HepG2 (cell line): ENCODE data around the gene NKD1. TPM values are rescaled to one million over a fixed set of nuclear protein-coding genes. Genes with fewer than 3 reads are reported as not detected.

Experiments used
- ARID2 ChIP-seq: sonication (generic); formaldehyde crosslinking; IDR thresholded peaks from 2 replicates; pipeline ENCODE4 v1.8.1; 2022; ENCODE audit warnings: mild to moderate bottlenecking, missing genetic modification reagents, borderline replicate concordance
- BRD4 ChIP-seq: sonication (generic); formaldehyde crosslinking; IDR thresholded peaks from 2 replicates; pipeline ENCODE4 v1.4.0; 2020; ENCODE audit warnings: missing genetic modification reagents
- DR1 ChIP-seq: sonication (generic); formaldehyde crosslinking; IDR thresholded peaks from 2 replicates; pipeline ENCODE4 v1.8.0; 2021; ENCODE audit warnings: mild to moderate bottlenecking, missing genetic modification reagents, inconsistent platforms
- EEA1 ChIP-seq: sonication (generic); formaldehyde crosslinking; IDR thresholded peaks from 2 replicates; pipeline ENCODE4 v1.5.1; 2020; ENCODE audit warnings: mild to moderate bottlenecking, missing genetic modification reagents, borderline replicate concordance
- EHMT2 ChIP-seq: fragments of 200-600 bp; sonication (generic); IDR thresholded peaks from 2 replicates; pipeline ENCODE4 v1.7.0; 2017; ENCODE audit warnings: antibody characterized with exemption, low read depth, low read length, borderline replicate concordance
- FOXK1 ChIP-seq: sonication (generic); formaldehyde crosslinking; IDR thresholded peaks from 2 replicates; pipeline ENCODE4 v1.4.0; 2020; ENCODE audit warnings: low read depth, missing genetic modification reagents, borderline replicate concordance
- GTF3A ChIP-seq: sonication (generic); formaldehyde crosslinking; conservative IDR thresholded peaks from 2 replicates; pipeline ENCODE4 v1.4.0; 2020; ENCODE audit warnings: mild to moderate bottlenecking, missing genetic modification reagents
- GZF1 ChIP-seq: sonication (generic); formaldehyde crosslinking; IDR thresholded peaks from 2 replicates; pipeline ENCODE4 v1.5.1; 2020; ENCODE audit warnings: mild to moderate bottlenecking, missing genetic modification reagents
- IRF2 ChIP-seq: IDR thresholded peaks from 2 replicates; pipeline ENCODE4 v1.6.1; 2018; ENCODE audit warnings: missing genetic modification reagents, missing compliant biosample characterization
- KDM5A ChIP-seq: fragments of 200-600 bp; sonication (generic); IDR thresholded peaks from 2 replicates; pipeline ENCODE4 v1.7.0; 2018; ENCODE audit warnings: antibody characterized with exemption, mild to moderate bottlenecking, low read length, borderline replicate concordance
- ONECUT2 ChIP-seq: sonication (generic); formaldehyde crosslinking; IDR thresholded peaks from 2 replicates; pipeline ENCODE4 v1.4.0; 2020; ENCODE audit warnings: missing genetic modification reagents
- RBM22 ChIP-seq: fragments of 200-400 bp; formaldehyde crosslinking; optimal IDR thresholded peaks from 2 replicates; pipeline ENCODE3; 2017; ENCODE audit warnings: mild to moderate bottlenecking, low read length, moderate library complexity
- RBM39 ChIP-seq: fragments of 200-400 bp; formaldehyde crosslinking; IDR thresholded peaks from one replicate; pipeline ENCODE4 v1.6.1; 2018; ENCODE audit warnings: antibody characterized with exemption, mild to moderate bottlenecking, low read depth, low read length; ENCODE audit not compliant: poor library complexity, severe bottlenecking
- RFX1 ChIP-seq: fragments of 450-650 bp; IDR thresholded peaks from 2 replicates; pipeline ENCODE4 v1.6.1; 2017
- SRY ChIP-seq: sonication (generic); formaldehyde crosslinking; IDR thresholded peaks from 2 replicates; pipeline ENCODE4 v1.8.0; 2022; ENCODE audit warnings: mild to moderate bottlenecking, missing genetic modification reagents
- TBP ChIP-seq: sonication (generic); formaldehyde crosslinking; IDR thresholded peaks from 2 replicates; pipeline ENCODE4 v1.5.0; 2020; ENCODE audit warnings: missing genetic modification reagents
- YEATS2 ChIP-seq: sonication (generic); formaldehyde crosslinking; IDR thresholded peaks from 2 replicates; pipeline ENCODE4 v1.4.0; 2020; ENCODE audit warnings: missing genetic modification reagents, borderline replicate concordance
- ZBTB20 ChIP-seq: sonication (generic); formaldehyde crosslinking; IDR thresholded peaks from 2 replicates; pipeline ENCODE4 v1.8.1; 2023; ENCODE audit warnings: missing genetic modification reagents, low read depth, mild to moderate bottlenecking, borderline replicate concordance
- ZBTB38 ChIP-seq: sonication (generic); formaldehyde crosslinking; IDR thresholded peaks from 2 replicates; pipeline ENCODE4 v1.5.1; 2020; ENCODE audit warnings: mild to moderate bottlenecking, missing genetic modification reagents
- ZFP62 ChIP-seq: sonication (generic); formaldehyde crosslinking; IDR thresholded peaks from 2 replicates; pipeline ENCODE4 v1.4.0; 2020; ENCODE audit warnings: missing genetic modification reagents
- ZFP82 ChIP-seq: sonication (generic); formaldehyde crosslinking; IDR thresholded peaks from 2 replicates; pipeline ENCODE4 v1.5.1; 2020; ENCODE audit warnings: mild to moderate bottlenecking, missing genetic modification reagents, borderline replicate concordance
- ZNF3 ChIP-seq: IDR thresholded peaks from 2 replicates; pipeline ENCODE4 v1.7.0; 2017; ENCODE audit warnings: inconsistent platforms
- ZNF501 ChIP-seq: sonication (generic); formaldehyde crosslinking; IDR thresholded peaks from 2 replicates; pipeline ENCODE4 v1.5.1; 2020; ENCODE audit warnings: mild to moderate bottlenecking, moderate library complexity, missing genetic modification reagents
- ZNF607 ChIP-seq: sonication (generic); formaldehyde crosslinking; IDR thresholded peaks from 2 replicates; pipeline ENCODE4 v1.5.1; 2020; ENCODE audit warnings: missing genetic modification reagents, mild to moderate bottlenecking, borderline replicate concordance
- ZNF749 ChIP-seq: sonication (generic); formaldehyde crosslinking; IDR thresholded peaks from 2 replicates; pipeline ENCODE4 v1.8.0; 2022; ENCODE audit warnings: mild to moderate bottlenecking, missing genetic modification reagents, moderate library complexity, borderline replicate concordance
- ZNF777 ChIP-seq: sonication (generic); formaldehyde crosslinking; IDR thresholded peaks from 2 replicates; pipeline ENCODE4 v1.4.0; 2020; ENCODE audit warnings: missing genetic modification reagents
- polyA plus RNA-seq, 8 experiments: library from polyadenylated mRNA; depleted of rRNA in 3 of 8; stranded (reverse) in 7 of 8; unstranded in 1 of 8; fragments of >200 nt; fragmentation: Illumina TruSeq in 4 of 8; extraction: Trizol in 4 of 8; gene quantifications; 2 replicates each; pipeline versions ENCODE4 v1.2.1 to v1.2.3, GENCODE V29; 2011 to 2016; ENCODE audit warnings: low read depth in 4 of 8, missing spikeins in 1 of 8, mixed read lengths in 1 of 8; ENCODE audit not compliant: insufficient read depth in 1 of 8
- total RNA-seq, 5 experiments: library from RNA; depleted of rRNA; stranded (reverse); fragments of >200 nt; fragmentation: Illumina TruSeq; extraction: Trizol; gene quantifications; 2 replicates each; pipeline ENCODE4 v1.2.3, GENCODE V29; 2016; ENCODE audit warnings: low read depth in 1 of 5
- TF ChIP-seq, protein P1 (sequence below): sonication (generic); formaldehyde crosslinking; IDR thresholded peaks from 2 replicates; pipeline ENCODE4 v1.4.0; 2020; ENCODE audit warnings: missing genetic modification reagents, mild to moderate bottlenecking, borderline replicate concordance
- TF ChIP-seq, protein P2 (sequence below): IDR thresholded peaks from 2 replicates; pipeline ENCODE4 v1.6.1; 2016; ENCODE audit warnings: low read depth

The NKD1 gene
- total and polyA plus RNA-seq, 2 of the 13 experiments (the other 11 are each of a cell fraction or from before 2014, with no cell fraction given): 70.4 to 121 TPM

DNA sequence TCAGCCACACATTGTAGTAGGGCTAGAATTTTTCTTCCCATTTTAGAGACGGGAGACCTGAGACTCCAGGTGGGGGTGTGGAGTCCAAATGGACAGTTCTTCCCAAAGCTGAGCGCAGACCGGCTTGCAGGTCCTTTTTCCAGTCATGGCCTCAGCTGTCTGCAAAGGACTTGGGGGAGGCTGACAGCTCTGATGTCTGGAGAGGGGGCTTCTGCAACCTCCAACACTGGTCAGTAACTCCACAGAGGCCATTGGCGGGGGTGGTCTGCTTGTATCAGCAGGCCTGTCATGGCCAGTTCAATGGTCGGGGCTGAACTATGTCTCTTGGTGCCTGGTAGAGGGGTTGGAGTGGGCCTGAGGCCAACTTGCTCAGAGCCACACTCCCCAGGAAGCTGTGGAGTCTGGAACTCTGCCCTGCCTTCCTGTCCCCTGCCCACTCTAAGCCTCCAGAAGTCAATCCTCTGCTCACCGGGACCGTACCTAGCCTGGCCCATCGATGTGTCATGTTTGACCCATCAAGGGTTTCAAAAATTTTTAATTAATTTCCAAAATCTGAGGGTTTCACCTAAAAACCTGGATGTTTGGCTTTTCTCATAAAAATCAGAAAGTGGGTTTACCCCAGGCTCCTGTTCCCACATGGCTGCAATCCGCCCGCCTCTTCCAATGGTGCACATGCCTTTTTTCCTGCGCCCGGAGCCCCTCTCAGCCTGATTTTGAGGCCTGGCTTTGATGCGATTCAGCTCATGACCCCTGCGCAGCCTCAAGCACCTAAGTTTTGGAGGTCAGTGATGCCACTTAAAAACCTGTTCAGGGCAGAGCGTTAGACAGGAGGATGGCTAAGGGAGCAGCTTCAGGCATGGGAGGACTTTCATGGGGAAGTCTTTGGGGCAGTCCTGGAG, 93.0 kb downstream of the NKD1 start (continued):
- TF ChIP-seq GZF1 (CRISPR knock-in tag) (no peak), DR1 (CRISPR knock-in tag) (no peak), YEATS2 (no peak), ZNF3 (CRISPR knock-in tag) (no peak), RFX1 (no peak), ZNF749 (CRISPR knock-in tag) (no peak), ZNF607 (CRISPR knock-in tag) (no peak), GTF3A (CRISPR knock-in tag) (no peak), BRD4 (CRISPR knock-in tag) (no peak), ZNF501 (CRISPR knock-in tag) (0 out of 2 replicates have a peak, but pooled peaks have one; percentile 31), EEA1 (no peak), ARID2 (CRISPR knock-in tag) (no peak), EHMT2 (no peak), ZBTB20 (no peak), TBP (CRISPR knock-in tag) (no peak), FOXK1 (no peak), ZBTB38 (CRISPR knock-in tag) (no peak), KDM5A (no peak), RBM39 (peak; percentile 30), ZNF777 (CRISPR knock-in tag) (no peak), RBM22 (peak; percentile 83), ZFP82 (CRISPR knock-in tag) (no peak), IRF2 (CRISPR knock-in tag) (no peak), SRY (no peak), ONECUT2 (CRISPR knock-in tag) (no peak), ZFP62 (CRISPR knock-in tag) (no peak)
- TF ChIP-seq, protein P1, sequence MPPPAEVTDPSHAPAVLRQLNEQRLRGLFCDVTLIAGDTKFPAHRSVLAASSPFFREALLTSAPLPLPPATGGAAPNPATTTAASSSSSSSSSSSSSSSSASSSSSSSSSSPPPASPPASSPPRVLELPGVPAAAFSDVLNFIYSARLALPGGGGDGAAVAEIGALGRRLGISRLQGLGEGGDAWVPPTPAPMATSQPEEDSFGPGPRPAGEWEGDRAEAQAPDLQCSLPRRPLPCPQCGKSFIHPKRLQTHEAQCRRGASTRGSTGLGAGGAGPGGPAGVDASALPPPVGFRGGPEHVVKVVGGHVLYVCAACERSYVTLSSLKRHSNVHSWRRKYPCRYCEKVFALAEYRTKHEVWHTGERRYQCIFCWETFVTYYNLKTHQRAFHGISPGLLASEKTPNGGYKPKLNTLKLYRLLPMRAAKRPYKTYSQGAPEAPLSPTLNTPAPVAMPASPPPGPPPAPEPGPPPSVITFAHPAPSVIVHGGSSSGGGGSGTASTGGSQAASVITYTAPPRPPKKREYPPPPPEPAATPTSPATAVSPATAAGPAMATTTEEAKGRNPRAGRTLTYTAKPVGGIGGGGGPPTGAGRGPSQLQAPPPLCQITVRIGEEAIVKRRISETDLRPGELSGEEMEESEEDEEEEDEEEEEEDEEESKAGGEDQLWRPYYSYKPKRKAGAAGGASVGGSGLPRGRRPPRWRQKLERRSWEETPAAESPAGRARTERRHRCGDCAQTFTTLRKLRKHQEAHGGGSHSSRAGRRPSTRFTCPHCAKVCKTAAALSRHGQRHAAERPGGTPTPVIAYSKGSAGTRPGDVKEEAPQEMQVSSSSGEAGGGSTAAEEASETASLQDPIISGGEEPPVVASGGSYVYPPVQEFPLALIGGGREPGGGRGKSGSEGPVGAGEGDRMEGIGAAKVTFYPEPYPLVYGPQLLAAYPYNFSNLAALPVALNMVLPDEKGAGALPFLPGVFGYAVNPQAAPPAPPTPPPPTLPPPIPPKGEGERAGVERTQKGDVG (CRISPR knock-in tag): no peak
- TF ChIP-seq, protein P2, sequence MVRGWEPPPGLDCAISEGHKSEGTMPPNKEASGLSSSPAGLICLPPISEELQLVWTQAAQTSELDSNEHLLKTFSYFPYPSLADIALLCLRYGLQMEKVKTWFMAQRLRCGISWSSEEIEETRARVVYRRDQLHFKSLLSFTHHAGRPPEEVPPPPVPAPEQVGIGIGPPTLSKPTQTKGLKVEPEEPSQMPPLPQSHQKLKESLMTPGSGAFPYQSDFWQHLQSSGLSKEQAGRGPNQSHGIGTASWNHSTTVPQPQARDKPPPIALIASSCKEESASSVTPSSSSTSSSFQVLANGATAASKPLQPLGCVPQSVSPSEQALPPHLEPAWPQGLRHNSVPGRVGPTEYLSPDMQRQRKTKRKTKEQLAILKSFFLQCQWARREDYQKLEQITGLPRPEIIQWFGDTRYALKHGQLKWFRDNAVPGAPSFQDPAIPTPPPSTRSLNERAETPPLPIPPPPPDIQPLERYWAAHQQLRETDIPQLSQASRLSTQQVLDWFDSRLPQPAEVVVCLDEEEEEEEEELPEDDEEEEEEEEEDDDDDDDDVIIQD (CRISPR knock-in tag): no peak
